ENCODE results near the gene ATG4B. TPM values are rescaled to one million over a fixed set of nuclear protein-coding genes. Genes with fewer than 3 reads are reported as not detected.

The ATG4B gene
- total RNA-seq, 2 donors from 2014 or later = 126 to 166 TPM

DNA sequence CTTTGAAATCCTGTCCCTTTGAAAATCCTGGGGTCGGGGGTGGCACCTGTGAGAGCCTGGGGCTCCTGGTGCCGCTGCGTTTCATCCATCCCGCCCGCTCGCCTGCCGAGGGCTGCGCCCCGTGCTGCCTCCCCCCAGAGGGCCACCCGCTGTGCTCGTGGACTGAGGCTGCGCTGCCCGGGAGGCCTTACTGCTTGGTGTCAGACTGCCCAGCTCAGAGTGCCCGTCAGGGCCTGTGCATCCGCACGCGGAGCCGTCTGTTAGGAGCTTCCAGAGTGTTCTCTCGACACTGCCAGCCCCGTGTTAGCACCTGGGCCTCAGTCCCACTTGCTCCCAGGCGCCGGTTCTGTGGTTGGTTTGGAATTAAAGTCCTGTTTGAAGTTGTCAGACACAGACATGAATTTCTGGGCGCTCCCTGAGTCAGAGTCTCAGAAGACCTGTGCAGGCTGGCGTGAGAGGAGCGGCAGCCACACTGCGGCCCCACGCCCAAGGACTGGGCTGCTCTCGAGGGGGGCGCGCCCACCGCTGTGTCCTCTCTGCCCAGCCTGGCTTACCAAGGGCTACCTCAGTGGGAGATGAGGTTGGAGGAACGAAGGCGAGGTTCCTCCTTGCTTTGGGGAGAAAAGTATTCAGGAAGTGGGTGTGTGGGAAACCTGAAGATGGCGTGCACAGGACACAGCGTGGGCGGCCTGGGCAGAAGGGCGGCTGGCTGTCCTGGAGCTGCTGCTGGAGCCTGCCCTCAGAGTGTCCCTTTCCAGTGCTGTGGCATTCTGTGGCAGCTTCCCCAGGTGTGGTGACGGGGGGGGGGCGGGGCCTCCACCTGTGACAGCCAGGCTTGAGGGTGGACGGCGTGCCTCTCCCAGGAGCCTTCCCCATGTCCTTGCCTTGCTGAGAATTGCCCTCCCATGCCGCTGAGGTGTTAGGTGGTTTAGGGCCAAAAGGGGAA lies 35.0 kb downstream of the ATG4B start:
- Mint-ChIP-seq H3K27me3 (ENCODE audit: insufficient read depth) (no peaks in the 10 kb centered on the region), H3K27ac (peak overlapping the region; percentile 82), H3K4me1 (no peaks in the 10 kb centered on the region), H3K36me3 (ENCODE audit: low read depth) (peaks cover 58% of the 10 kb centered on the region), H3K4me3 (no peak overlapping the region), H3K9me3 (no peaks in the 10 kb centered on the region)
- WGBS, 2 experiments (ENCODE audit: insufficient coverage in 1 of 2, insufficient read length in 1 of 2) = 96% methylated on average over 25 to 42 of the region's 42 CpGs
- Histone ChIP-seq H3K4me1 (ENCODE audit: control insufficient read depth, insufficient read depth, low read length) (no peaks in the 10 kb centered on the region), H3K27me3 (ENCODE audit: control insufficient read depth, insufficient read depth, low read length, poor library complexity, severe bottlenecking) (no peaks in the 10 kb centered on the region), H3K27ac (ENCODE audit: low read depth, low read length) (no peak overlapping the region), H3K36me3 (ENCODE audit: control insufficient read depth, insufficient read depth, low read length) (peaks cover 28% of the 10 kb centered on the region), H3K4me3 (ENCODE audit: low read length) (no peak overlapping the region), H3K9ac (ENCODE audit: extremely low read depth, low read length, poor library complexity, severe bottlenecking) (no peak overlapping the region), H3K9me3 (ENCODE audit: control insufficient read depth, low read length) (no peaks in the 10 kb centered on the region)
- no peak for DNase-seq
- TF ChIP-seq, protein P1, sequence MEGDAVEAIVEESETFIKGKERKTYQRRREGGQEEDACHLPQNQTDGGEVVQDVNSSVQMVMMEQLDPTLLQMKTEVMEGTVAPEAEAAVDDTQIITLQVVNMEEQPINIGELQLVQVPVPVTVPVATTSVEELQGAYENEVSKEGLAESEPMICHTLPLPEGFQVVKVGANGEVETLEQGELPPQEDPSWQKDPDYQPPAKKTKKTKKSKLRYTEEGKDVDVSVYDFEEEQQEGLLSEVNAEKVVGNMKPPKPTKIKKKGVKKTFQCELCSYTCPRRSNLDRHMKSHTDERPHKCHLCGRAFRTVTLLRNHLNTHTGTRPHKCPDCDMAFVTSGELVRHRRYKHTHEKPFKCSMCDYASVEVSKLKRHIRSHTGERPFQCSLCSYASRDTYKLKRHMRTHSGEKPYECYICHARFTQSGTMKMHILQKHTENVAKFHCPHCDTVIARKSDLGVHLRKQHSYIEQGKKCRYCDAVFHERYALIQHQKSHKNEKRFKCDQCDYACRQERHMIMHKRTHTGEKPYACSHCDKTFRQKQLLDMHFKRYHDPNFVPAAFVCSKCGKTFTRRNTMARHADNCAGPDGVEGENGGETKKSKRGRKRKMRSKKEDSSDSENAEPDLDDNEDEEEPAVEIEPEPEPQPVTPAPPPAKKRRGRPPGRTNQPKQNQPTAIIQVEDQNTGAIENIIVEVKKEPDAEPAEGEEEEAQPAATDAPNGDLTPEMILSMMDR (conservative IDR thresholded peaks at IDR 0.05) = no peak

DNA sequence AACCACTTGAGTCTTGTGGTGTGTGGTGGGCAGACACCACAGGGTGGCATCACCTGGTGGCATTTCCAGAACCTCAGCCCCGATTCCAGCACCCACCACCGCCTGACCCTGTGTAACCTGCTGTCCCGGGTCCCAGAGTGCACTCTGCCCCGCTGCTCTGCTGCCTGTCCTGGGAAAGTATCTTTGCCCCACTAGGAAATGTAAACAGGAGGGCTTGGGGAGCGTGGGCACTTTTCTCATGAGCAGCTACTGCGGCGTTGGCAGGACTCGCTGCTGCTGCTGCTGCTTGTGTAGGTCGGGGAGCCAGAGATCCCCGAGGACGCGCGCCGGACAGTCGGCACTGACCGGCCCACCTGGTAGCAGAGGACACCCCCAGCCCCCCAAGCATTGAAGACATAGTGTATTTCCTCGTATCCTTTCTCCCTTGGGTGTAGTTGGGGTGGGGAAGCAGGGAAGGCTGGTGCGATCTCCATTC lies 35.7 kb downstream of the ATG4B start:
- Histone ChIP-seq H3K36me3 (ENCODE audit: control insufficient read depth, insufficient read depth, low read length) (peaks cover 26% of the 10 kb centered on the region), H3K9me3 (ENCODE audit: control insufficient read depth, low read length) (no peaks in the 10 kb centered on the region), H3K27me3 (ENCODE audit: control insufficient read depth, insufficient read depth, low read length, poor library complexity, severe bottlenecking) (no peaks in the 10 kb centered on the region), H3K4me3 (ENCODE audit: low read length) (no peak overlapping the region), H3K27ac (ENCODE audit: low read depth, low read length) (no peak overlapping the region), H3K4me1 (ENCODE audit: control insufficient read depth, insufficient read depth, low read length) (no peaks in the 10 kb centered on the region), H3K9ac (ENCODE audit: extremely low read depth, low read length, poor library complexity, severe bottlenecking) (no peak overlapping the region)
- DNase-seq = no peak
- TF ChIP-seq, protein P1 (conservative IDR thresholded peaks at IDR 0.05) = no peak
- no peaks in the 10 kb centered on the region for H3K4me1 Mint-ChIP-seq
- no peak overlapping the region for H3K4me3 Mint-ChIP-seq
- H3K27me3 Mint-ChIP-seq (ENCODE audit: insufficient read depth) = no peaks in the 10 kb centered on the region
- H3K27ac Mint-ChIP-seq = peak overlapping the region; percentile 83
- WGBS, 2 experiments (ENCODE audit: insufficient coverage in 1 of 2, insufficient read length in 1 of 2) = 90 to 92% methylated on average over 6 to 18 of the region's 18 CpGs
- H3K36me3 Mint-ChIP-seq (ENCODE audit: low read depth) = peaks cover 56% of the 10 kb centered on the region
- H3K9me3 Mint-ChIP-seq = no peaks in the 10 kb centered on the region

DNA sequence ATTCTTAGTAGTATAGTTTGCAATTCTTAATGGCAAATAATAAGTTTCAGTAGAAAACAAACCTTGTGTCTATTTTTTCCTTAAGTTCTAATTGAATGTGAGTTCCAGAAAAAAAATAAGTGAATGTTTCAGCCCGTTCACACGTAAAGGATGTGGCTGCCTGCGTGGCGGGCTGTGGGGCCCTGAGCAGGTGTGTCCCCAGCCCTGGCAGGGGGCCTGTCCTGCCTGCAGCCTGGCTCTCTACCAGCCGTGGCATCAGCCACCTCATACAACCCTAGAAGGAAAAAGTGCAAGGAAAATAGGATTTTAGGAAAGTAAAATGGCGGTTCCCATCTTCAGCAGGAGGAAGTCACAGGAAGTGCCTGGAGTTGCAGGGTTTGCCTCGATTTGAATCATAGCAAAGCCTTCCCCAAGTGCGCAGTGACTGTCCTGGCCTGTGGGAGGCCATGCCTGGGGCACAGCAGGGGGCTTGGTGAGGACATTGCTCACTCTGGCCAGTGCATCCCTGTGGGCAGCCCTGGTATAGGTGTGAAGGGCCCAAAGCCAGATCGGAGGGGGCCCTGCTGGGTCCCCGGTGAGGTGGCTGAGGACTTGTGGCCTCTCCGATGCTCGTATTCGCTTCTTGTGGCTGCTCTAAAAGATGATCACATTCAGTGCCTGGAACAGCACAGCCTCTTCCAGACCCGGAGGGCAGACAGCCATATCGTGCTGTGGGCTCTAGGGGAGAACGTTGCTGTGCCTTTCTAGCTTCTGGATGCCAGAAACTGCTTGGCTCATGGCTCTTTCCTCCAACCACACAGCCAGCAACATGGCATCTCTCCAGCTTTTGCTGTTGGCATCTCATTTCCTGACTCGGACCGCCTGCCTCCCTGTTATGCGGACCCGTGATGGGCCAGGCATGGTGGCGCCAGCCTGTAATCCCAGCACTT lies 36.6 kb downstream of the ATG4B start:
- peak; percentile 72 for DNase-seq
- Histone ChIP-seq H3K9ac (ENCODE audit: extremely low read depth, low read length, poor library complexity, severe bottlenecking) (no peak overlapping the region), H3K4me3 (ENCODE audit: low read length) (no peak overlapping the region), H3K27me3 (ENCODE audit: control insufficient read depth, insufficient read depth, low read length, poor library complexity, severe bottlenecking) (no peaks in the 10 kb centered on the region), H3K27ac (ENCODE audit: low read depth, low read length) (peak overlapping the region; percentile 24), H3K4me1 (ENCODE audit: control insufficient read depth, insufficient read depth, low read length) (no peaks in the 10 kb centered on the region), H3K36me3 (ENCODE audit: control insufficient read depth, insufficient read depth, low read length) (peaks cover 28% of the 10 kb centered on the region), H3K9me3 (ENCODE audit: control insufficient read depth, low read length) (no peaks in the 10 kb centered on the region)
- H3K4me3 Mint-ChIP-seq = no peak overlapping the region
- TF ChIP-seq, protein P1 (conservative IDR thresholded peaks at IDR 0.05) = peak; percentile 58
- H3K27ac Mint-ChIP-seq = peak overlapping the region; percentile 83
- WGBS, 2 experiments (ENCODE audit: insufficient coverage in 1 of 2, insufficient read length in 1 of 2) = 92 to 94% methylated on average over 18 to 21 of the region's 21 CpGs
- H3K9me3 Mint-ChIP-seq = no peaks in the 10 kb centered on the region
- H3K36me3 Mint-ChIP-seq (ENCODE audit: low read depth) = peaks cover 55% of the 10 kb centered on the region
- H3K27me3 Mint-ChIP-seq (ENCODE audit: insufficient read depth) = no peaks in the 10 kb centered on the region
- no peaks in the 10 kb centered on the region for H3K4me1 Mint-ChIP-seq
